H1 (cell line): Measurements from ENCODE around the gene STK39.

ENCODE experiments used
- CREB1 ChIP-seq: IDR thresholded peaks from 2 replicates; pipeline ENCODE4 v1.6.1; 2012; ENCODE audit warnings: inconsistent platforms
- HDAC2 ChIP-seq, 2 experiments: fragments of 300-600 bp in 1 of 2; sonication (generic) in 1 of 2; IDR thresholded peaks; 2 replicates each; pipeline ENCODE4 v1.6.1; 2011 to 2012; ENCODE audit warnings: low read depth in 2 of 2, low read length in 2 of 2, mild to moderate bottlenecking in 2 of 2, moderate library complexity in 2 of 2, borderline replicate concordance in 1 of 2, inconsistent platforms in 1 of 2
- POLR2A ChIP-seq, 2 experiments: IDR thresholded peaks; 1 replicate in 1 of 2; 2 replicates in 1 of 2; pipeline ENCODE4 v1.6.1; 2011; ENCODE audit warnings: low read depth in 2 of 2, low read length in 2 of 2, mild to moderate bottlenecking in 2 of 2; ENCODE audit errors: control extremely low read depth in 1 of 2
- POLR2AphosphoS5 ChIP-seq: IDR thresholded peaks from 2 replicates; pipeline ENCODE4 v1.6.1; 2011; ENCODE audit warnings: low read depth, low read length
- RAD21 ChIP-seq, 2 experiments: IDR thresholded peaks in 1 of 2; conservative IDR thresholded peaks in 1 of 2; 2 replicates each; pipeline ENCODE4 v1.6.1; 2011; ENCODE audit warnings: low read depth in 2 of 2, low read length in 2 of 2, improper control_type of control experiment in 1 of 2, inconsistent platforms in 1 of 2, mild to moderate bottlenecking in 1 of 2, moderate library complexity in 1 of 2
- RNF2 ChIP-seq: fragments of 200-900, 300-1000 bp; sonication (generic); IDR thresholded peaks from 2 replicates; pipeline ENCODE4 v1.7.1; 2016; ENCODE audit warnings: borderline replicate concordance, low read depth, mild to moderate bottlenecking, antibody characterized with exemption, low read length; ENCODE audit not compliant: poor library complexity, severe bottlenecking; ENCODE audit errors: missing control alignments
- SIN3A ChIP-seq, 2 experiments: IDR thresholded peaks in 1 of 2; conservative IDR thresholded peaks in 1 of 2; 2 replicates each; pipeline ENCODE4 v1.6.1; 2011 to 2012; ENCODE audit warnings: low read length in 2 of 2, improper control_type of control experiment in 1 of 2, low read depth in 1 of 2, mild to moderate bottlenecking in 1 of 2
- SIX5 ChIP-seq: IDR thresholded peaks from 2 replicates; pipeline ENCODE4 v1.6.1; 2011; ENCODE audit warnings: mild to moderate bottlenecking, low read depth, low read length
- SP1 ChIP-seq: IDR thresholded peaks from 2 replicates; pipeline ENCODE4 v1.6.1; 2011; ENCODE audit warnings: low read depth, low read length
- SRF ChIP-seq: IDR thresholded peaks from 2 replicates; pipeline ENCODE4 v1.6.1; 2011; ENCODE audit warnings: mild to moderate bottlenecking, low read depth, low read length, moderate library complexity
- TF ChIP-seq, protein P1 (sequence below), 3 experiments: IDR thresholded peaks; 1 replicate in 2 of 3; 2 replicates in 1 of 3; pipeline versions ENCODE4 v1.5.1 to v1.6.1; 2011; ENCODE audit warnings: low read length in 3 of 3, mild to moderate bottlenecking in 3 of 3, inconsistent platforms in 2 of 3, low read depth in 1 of 3, moderate library complexity in 1 of 3; ENCODE audit not compliant: insufficient read depth in 1 of 3; ENCODE audit errors: control extremely low read depth in 1 of 3
- TF ChIP-seq, protein P2 (sequence below): IDR thresholded peaks from 2 replicates; pipeline ENCODE4 v1.6.1; 2012; ENCODE audit warnings: low read length, inconsistent platforms
- TF ChIP-seq, protein P3 (sequence below): IDR thresholded peaks from 2 replicates; pipeline ENCODE4 v1.6.1; 2012; ENCODE audit warnings: inconsistent platforms
- TF ChIP-seq, protein P4 (sequence below): IDR thresholded peaks from 2 replicates; pipeline ENCODE4 v1.6.1; 2011; ENCODE audit warnings: low read length, improper control_type of control experiment

DNA sequence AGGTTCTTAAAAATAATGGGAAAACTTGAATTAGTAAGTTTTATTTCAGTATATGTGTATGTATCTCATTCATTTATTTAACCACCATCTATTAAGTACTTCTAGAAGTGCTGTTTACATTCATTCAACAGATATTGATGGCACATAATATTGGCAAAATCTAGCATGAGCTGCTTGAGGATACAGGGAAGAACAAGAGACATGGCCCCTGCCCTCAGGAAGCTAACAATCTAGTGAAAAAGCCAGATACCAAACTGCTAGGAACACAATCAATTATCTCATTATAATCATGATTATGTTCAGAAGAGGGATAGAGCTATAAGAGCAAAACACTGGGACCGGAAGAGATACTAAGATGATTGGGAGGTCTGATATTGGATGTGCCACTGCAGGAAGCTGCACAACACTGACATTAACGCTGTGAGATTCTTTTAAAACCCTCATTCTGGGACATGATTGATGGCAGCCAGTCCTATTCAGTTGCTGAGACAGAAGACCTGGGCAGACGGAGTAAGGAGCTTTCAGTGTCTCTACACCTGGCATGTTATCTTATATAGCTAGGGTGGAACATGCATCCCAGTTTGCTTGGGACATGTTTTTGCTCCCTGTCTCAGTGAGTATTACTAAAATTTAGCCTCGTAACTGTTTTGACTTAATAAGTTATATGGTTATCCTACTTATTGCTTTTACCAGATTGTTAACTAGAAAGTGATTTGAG is 314.1 kb downstream of the STK39 start:
- TF ChIP-seq, protein P1, sequence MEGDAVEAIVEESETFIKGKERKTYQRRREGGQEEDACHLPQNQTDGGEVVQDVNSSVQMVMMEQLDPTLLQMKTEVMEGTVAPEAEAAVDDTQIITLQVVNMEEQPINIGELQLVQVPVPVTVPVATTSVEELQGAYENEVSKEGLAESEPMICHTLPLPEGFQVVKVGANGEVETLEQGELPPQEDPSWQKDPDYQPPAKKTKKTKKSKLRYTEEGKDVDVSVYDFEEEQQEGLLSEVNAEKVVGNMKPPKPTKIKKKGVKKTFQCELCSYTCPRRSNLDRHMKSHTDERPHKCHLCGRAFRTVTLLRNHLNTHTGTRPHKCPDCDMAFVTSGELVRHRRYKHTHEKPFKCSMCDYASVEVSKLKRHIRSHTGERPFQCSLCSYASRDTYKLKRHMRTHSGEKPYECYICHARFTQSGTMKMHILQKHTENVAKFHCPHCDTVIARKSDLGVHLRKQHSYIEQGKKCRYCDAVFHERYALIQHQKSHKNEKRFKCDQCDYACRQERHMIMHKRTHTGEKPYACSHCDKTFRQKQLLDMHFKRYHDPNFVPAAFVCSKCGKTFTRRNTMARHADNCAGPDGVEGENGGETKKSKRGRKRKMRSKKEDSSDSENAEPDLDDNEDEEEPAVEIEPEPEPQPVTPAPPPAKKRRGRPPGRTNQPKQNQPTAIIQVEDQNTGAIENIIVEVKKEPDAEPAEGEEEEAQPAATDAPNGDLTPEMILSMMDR (IDR thresholded peaks at IDR 0.05; ENCODE audit: control extremely low read depth in 1 of 3, insufficient read depth in 1 of 3, low read depth in 1 of 3, low read length in 3 of 3) = no peak
- TF ChIP-seq CREB1 = no peak
- TF ChIP-seq POLR2A (IDR thresholded peaks at IDR 0.05; ENCODE audit: control extremely low read depth in 1 of 2, low read depth in 2 of 2, low read length in 2 of 2) = no peak
- no peak for TF ChIP-seq POLR2AphosphoS5
- no peak for TF ChIP-seq RAD21 (IDR thresholded peaks at IDR 0.05 in 1 of 2, conservative IDR thresholded peaks at IDR 0.05 in 1 of 2; ENCODE audit: low read depth in 2 of 2, low read length in 2 of 2)
- no peak for TF ChIP-seq SRF
- TF ChIP-seq SIN3A (conservative IDR thresholded peaks at IDR 0.05 in 1 of 2, IDR thresholded peaks at IDR 0.05 in 1 of 2; ENCODE audit: low read depth in 1 of 2, low read length in 2 of 2) = no peak
- TF ChIP-seq, protein P2, sequence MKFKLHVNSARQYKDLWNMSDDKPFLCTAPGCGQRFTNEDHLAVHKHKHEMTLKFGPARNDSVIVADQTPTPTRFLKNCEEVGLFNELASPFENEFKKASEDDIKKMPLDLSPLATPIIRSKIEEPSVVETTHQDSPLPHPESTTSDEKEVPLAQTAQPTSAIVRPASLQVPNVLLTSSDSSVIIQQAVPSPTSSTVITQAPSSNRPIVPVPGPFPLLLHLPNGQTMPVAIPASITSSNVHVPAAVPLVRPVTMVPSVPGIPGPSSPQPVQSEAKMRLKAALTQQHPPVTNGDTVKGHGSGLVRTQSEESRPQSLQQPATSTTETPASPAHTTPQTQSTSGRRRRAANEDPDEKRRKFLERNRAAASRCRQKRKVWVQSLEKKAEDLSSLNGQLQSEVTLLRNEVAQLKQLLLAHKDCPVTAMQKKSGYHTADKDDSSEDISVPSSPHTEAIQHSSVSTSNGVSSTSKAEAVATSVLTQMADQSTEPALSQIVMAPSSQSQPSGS = no peak
- TF ChIP-seq HDAC2 (IDR thresholded peaks at IDR 0.05; ENCODE audit: borderline replicate concordance in 1 of 2, low read depth in 2 of 2, low read length in 2 of 2) = no peak
- TF ChIP-seq, protein P3, sequence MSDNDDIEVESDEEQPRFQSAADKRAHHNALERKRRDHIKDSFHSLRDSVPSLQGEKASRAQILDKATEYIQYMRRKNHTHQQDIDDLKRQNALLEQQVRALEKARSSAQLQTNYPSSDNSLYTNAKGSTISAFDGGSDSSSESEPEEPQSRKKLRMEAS = no peak
- no peak for TF ChIP-seq SP1
- TF ChIP-seq, protein P4, sequence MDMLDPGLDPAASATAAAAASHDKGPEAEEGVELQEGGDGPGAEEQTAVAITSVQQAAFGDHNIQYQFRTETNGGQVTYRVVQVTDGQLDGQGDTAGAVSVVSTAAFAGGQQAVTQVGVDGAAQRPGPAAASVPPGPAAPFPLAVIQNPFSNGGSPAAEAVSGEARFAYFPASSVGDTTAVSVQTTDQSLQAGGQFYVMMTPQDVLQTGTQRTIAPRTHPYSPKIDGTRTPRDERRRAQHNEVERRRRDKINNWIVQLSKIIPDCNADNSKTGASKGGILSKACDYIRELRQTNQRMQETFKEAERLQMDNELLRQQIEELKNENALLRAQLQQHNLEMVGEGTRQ = no peak
- TF ChIP-seq SIX5 = no peak
- no peak for TF ChIP-seq RNF2
